ENCODE data around the gene ZFP69B.

GRCh38 chr1:40401473-40402201 lies 48.6 kb upstream of the ZFP69B start:
- TF ChIP-seq CTCF (optimal IDR thresholded peaks at IDR 0.05 in 1 of 3, IDR thresholded peaks at IDR 0.05 in 1 of 3, conservative IDR thresholded peaks at IDR 0.05 in 1 of 3; ENCODE audit: extremely low read depth in 1 of 3, insufficient read depth in 2 of 3, low read length in 3 of 3) = no peak
- TF ChIP-seq EZH2 (IDR thresholded peaks at IDR 0.05; ENCODE audit: low read length) = no peak

Data from keratinocyte (primary cell).